Loucy (cell line): ENCODE results near the gene ANKRD18A.
"Not testable (repeated sequence)": the region's sequence is repeated elsewhere in the genome, so short reads cannot be mapped to it uniquely, and the experiment has no call there.

Source experiments
- CTCF ChIP-seq: fragments of 200-600 bp; sonication (generic); conservative IDR thresholded peaks from 2 replicates; pipeline ENCODE4 v1.5.1; 2014; ENCODE audit warnings: mild to moderate bottlenecking, antibody characterized with exemption, low read length
- EZH2phosphoT487 ChIP-seq: fragments of 200-600 bp; IDR thresholded peaks from 2 replicates; pipeline ENCODE4 v1.6.1; 2018; ENCODE audit warnings: antibody characterized with exemption, mild to moderate bottlenecking, moderate library complexity, borderline replicate concordance

- not testable (repeated sequence) for TF ChIP-seq CTCF, EZH2phosphoT487
These were observed 25.3 kb downstream of the ANKRD18A start for GRCh38 chr9:38595117-38595516.
